ENCODE measurements around the gene HIPK2.

Gene HIPK2

DNA sequence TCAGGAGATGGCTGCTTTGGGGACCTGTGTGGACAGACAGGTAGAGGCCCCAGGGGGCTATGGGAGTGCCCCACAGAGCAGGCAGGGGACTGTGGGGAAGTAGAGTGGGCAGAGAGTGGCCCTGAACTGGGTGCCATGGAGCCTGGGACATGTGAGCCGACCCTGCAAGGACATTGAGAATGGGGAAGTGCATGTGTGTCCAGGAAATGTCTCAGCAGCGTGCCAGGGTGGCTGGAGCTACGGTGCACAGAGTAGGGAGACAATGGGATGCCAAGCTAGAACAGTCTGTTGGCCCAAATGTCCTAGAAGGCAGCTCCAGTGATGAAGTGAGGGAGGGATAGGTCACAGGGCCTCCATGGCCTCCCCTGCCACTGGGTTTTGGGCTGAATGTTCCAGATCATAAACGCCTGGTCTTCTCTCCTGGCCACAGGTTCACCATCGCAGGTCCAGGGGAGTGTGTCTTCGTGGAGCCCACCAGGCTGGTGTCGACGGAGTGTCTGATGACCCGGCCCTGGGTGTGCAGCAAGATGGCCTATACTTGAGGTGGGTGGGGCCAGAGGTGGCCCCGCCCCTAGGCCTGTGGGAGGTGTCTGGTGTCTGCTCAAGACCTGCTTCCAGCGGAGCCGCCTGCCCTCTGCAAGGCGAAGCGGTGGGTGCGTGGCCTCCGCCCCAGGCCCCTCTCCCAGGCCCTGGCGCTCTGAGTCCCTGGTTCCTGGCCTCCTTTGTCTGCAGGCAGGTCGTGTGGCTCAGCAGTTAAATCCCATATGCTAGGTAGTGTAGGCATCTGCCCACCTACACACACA, 233.8 kb downstream of the HIPK2 start:
- no peak for DNase-seq (ENCODE audit: low read depth in 2 of 2, low spot score in 1 of 2)

DNA sequence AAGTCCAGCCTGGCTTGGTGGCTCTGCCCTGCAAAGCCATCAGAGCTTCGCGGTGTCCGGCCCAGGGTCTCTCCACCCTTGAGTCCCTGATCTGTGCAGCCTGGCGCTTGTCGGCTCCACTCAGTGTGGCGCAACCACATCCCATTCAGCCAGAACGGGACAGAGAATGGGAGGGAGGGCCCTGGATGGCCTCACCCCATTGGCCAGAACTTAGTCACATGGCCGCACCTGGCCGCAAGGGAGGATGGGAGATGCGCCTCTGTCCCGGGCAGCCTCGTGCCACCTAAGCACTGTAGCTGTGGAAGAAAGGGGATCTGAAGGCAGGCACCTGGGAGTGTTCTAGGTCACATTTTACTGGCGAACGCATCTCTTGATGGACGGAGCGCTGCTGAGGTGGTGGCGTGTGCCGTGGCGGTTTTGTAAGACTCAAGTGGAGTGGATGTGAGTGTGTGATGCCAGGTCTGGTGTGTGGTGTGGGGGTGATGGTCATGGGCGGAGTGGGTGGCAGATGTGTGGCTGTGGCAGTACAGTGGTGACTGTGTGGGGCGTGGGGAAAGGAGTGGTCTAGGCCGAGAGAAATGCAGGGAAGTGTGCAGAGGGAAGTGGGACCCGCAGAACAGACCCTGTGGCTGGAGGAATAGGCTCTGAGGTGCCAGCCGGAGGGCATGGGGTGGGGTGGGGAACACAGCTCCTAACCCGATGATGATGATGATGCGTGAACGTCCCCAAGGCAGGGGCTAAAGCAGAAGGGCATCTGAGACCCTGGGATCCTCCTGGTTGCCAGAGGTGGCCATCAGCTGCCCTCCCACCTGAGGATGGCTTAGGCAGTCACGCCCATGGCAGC, 235.3 kb downstream of the HIPK2 start:
- DNase-seq (ENCODE audit: low read depth in 2 of 2, low spot score in 1 of 2): no peak

DNA sequence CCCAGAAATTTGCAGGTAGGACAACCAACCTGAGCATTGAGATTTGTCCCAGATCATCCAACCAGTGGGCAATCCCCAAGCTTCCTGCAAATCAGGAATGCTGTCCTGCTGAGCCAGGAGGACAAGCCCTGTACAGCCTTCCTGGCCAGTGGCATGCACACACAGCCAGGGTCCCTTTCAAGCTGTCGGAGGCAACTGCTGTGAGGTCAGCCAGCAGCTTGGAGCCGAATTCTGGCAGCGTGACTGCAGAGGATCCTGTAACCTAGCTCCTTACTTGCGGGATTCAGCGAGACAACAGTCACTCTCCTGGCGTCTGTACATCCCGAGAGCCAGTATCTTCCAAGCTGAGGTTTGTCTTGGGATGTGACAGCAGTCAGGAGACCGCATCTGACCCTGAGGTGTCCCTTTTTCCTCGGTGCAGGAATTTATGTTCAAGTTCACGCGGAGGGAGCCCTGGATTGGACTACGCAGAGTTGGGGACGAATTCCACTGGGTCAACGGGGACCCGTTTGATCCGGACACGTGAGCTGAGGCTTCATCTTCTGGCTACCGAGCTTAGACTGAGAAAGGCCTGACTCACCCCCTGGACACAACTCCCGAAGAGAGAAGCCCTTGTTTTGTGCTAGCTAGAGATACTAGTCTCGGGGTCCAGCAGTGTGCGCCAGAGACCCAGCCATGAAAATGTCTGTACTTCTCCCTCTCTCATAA, 236.0 kb downstream of the HIPK2 start:
- DNase-seq (ENCODE audit: low read depth in 2 of 2, low spot score in 1 of 2): no peak

DNA sequence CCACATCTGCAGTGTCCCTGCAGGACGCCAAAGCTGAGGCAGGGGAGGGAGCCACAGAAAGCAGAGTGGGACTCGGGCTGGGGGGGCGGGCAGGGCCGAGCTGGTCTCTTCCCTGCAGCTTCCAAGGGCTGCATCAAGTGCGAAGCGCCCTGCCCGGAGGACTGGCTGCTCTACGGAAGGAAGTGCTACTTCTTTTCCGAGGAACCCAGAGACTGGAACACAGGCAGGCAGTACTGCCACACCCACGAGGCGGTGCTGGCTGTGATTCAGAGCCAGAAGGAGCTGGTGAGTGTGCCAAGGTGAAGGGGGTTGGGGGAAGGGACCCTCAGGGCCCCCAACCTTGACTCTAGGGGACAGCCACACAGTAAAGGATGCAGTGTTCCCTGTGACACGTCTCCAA, 237.6 kb downstream of the HIPK2 start:
- no peak for DNase-seq (ENCODE audit: low read depth in 2 of 2, low spot score in 1 of 2)

DNA sequence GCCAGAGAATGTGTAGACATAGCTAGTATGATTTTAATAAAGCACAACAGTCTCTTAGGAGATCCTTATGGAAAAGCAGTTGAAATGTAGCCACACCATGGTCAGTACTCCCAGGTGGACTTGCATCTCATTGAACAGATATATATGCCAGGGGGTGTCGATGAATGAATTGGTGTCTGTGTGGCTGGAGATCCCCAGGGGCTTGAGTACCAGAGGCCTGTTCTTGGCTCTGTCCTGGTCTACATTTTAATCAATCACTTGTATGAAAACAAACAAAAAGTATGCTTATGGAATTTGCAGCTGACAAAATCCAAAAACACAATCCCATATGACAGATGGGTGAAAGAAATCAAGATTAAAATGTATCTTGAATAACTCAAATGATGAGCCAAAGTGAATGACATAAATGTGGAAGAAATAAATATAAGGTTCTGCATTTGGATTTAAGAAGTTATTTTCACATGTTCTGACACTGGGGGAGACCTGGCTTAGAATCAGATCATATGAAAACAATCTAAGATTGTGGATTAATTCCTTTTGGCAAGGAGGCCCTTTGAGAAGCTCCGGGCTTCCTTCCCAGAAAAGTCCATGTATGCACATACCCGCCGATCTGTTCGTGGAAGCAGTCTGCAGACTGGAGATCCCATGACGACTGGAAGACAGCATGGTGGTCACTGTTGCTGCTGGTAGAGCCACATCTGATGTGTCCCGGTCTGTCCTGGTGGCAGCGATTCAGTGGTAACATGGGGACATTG, 238.7 kb downstream of the HIPK2 start:
- no peak for DNase-seq (ENCODE audit: low read depth in 2 of 2, low spot score in 1 of 2)

DNA sequence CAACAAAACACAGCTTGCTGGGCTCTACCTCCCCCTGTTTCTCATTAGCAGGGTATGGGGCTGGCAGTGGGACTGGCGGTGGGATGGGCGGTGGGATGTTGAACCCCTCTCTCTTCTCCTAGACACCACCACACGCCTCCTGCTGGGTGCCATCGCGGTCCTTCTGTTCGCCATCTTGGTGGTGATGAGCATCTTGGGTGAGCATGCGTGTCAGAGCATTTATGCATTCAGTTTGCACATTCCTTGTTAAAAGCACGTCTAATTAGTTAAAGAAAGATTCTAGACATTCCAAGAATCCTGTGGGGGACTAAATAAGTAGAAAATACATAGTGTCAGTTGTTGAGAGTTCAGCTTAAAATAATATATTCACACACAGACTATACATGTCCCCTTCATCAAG, 241.6 kb downstream of the HIPK2 start:
- no peak for DNase-seq (ENCODE audit: low read depth in 2 of 2, low spot score in 1 of 2)

DNA sequence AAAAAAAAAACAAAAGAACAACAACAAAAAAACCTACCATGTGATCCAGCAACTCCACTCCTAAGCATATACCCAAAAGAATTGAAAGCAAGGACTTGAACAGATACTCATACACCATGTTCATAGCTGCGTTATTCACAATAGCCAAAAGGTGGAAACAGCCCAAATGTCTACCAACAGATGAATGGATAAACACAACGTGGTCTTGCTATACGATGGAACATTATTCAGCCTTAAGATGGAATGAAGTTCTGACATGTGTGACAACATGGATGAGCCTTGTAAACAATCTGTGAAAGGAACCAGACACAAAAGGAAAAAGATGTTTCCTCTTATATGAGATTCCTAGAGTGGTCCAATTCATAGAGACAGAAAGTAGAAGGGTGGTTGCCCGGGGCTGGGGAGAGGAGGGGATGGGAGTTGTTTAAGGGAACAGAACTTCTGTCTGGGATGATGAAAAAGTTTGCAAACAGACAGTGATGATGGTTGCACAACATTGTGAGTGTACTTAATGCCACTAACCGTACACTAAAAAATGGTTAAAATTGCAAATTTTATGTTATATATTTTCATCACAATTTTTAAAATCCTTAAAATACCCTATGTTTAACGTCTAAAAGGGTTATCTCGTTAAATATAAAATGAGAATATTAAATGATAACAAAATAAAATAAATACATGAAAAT, 242.7 kb downstream of the HIPK2 start:
- DNase-seq (ENCODE audit: low read depth in 2 of 2, low spot score in 1 of 2): no peak

DNA sequence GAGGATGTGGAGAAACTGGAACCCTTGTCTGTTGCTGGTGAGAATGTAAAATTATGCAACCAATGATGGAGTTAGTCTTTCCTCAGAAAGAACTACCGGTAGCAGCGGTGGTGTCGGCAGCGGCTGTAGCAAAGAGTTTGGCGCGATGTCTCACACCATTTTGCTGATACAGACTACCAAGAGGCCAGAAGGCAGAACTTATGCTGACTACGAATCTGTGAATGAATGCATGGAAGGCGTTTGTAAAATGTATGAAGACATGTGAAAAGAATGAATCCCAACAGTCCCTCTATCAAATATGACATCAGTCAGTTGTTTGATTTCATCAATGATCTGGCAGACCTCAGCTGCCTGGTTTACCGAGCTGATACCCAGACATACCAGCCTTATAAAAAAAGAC, 243.7 kb downstream of the HIPK2 start:
- no peak for DNase-seq (ENCODE audit: low read depth in 2 of 2, low spot score in 1 of 2)

DNA sequence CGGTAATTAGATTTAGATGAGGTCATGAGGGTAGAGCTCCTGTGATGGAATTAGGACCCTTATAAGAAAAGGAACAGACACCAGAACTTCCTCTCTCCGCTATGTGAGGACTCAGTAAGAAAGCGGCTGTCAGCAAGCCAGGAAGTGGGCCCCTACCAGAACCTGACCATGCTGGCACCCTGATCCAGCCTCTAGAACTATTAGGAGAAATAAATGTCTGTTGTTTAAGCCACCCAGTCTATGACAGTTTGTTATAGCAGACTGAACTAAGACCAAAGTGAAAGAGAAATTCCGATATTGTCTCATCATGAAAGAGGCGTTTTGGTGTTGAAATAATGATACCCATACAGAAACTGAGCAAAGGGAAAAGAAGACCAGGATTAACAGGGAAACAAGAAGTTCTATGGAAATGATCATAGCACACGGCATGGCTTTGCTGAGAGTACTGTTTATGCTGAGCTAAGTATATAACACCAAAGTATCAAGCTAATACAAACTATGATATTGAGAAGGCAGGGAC, 245.1 kb downstream of the HIPK2 start:
- no peak for DNase-seq (ENCODE audit: low read depth in 2 of 2, low spot score in 1 of 2)

DNA sequence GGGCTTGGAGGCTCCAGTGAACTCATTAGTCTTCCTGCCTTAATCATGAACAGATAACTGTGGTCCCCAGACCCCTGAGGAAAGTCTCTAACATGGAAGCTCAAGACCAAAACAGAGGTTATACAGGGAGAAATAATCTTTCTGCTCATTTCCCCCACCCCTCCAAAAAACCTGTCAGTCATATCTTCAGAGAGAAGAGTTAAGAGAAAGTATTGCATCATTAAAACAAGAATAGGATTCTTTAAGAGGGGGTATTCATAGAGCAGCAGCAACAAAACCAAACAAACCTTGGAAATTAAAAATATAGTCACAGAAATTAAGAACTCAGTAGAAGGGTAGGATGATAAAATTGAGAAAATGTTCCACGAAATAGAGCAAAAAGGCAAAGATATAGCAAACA, 246.7 kb downstream of the HIPK2 start:
- no peak for DNase-seq (ENCODE audit: low read depth in 2 of 2, low spot score in 1 of 2)

DNA sequence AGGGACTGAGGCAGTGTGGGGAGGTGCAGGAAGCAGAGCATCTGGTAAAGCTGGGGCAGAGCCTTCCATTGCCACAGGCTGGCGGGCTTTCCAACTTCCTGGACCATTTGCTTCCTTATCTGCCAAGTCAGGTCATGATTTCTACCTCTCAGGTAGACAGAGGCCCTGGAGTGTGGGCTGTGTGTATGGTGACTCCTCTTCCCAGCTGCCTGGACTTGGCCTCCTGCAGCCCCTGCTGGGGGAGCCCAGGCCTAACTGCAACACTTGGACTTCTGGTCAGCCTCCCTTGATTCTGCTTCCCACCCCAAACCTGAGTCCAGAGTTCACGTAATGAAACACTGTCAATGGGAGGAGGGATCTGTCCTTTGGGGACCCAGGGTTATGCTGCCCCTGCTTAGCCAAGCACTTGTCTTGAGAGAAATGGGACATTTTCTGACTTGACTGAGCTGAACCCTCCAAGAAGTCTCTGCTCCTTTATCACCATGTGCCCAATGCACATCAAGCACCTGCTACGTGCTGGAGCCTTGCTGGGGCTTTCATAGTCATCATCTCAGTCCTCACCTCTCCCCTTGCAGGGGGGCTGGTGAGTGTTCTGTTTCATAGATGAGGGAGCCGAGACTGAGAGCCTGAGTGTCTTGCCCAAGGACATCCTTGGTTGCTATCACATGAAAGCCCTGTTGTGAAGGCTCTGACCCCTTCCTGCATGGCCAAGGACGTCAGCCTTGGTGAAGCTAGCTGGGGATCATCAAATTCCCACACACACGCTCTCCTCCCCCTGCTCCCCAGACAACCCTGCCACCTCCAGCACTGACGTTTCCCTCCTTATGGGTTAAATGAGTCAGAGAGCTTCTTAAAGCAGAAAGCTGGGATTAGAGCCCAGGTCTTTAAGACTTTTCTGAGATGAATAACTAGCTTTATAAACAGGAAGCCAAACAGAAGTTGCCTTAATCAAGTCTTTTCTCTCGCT, 250.9 kb downstream of the HIPK2 start:
- no peak for DNase-seq (ENCODE audit: low read depth in 2 of 2, low spot score in 1 of 2)

DNA sequence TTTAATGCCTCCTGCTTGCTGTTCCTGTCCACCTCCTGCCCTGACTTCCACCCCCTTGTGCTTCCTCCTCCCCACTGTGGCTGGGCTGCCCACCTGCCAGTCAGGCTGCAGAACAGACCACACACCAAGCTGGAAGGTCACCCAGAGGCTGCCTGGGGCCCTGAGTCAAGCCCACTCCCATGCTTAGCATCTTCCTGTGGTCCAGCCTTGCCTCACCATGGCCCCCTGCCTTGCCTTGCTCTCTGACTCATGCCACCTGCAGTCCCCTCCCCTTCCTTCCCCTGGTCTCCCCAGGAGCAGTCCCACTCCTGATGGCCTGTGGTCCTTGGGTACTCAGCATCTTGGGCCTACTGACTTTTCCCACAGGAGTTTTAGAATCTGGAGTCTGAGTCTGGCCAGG, 252.0 kb downstream of the HIPK2 start:
- DNase-seq (ENCODE audit: low read depth in 2 of 2, low spot score in 1 of 2): no peak

DNA sequence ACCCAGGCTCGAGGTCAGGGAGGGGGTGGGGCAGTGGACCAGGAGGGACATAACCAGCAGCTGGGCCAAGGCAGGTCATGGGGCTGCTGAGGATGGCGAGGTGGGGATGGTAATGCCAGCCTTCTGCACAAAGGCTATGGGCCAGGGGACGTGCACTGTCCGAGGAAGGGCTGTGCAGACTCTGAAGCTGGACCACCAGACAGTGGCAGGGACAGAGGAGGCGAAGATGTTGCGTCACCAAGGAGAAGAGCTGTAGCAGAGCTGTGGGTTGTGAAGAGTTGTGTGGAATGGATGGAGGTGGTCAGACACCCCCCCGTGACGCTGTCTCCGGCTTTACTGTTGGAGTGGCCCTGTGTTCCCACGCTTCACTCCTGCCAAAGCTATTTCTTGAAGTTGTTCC, 252.6 kb downstream of the HIPK2 start:
- no peak for DNase-seq (ENCODE audit: low read depth in 2 of 2, low spot score in 1 of 2)

DNA sequence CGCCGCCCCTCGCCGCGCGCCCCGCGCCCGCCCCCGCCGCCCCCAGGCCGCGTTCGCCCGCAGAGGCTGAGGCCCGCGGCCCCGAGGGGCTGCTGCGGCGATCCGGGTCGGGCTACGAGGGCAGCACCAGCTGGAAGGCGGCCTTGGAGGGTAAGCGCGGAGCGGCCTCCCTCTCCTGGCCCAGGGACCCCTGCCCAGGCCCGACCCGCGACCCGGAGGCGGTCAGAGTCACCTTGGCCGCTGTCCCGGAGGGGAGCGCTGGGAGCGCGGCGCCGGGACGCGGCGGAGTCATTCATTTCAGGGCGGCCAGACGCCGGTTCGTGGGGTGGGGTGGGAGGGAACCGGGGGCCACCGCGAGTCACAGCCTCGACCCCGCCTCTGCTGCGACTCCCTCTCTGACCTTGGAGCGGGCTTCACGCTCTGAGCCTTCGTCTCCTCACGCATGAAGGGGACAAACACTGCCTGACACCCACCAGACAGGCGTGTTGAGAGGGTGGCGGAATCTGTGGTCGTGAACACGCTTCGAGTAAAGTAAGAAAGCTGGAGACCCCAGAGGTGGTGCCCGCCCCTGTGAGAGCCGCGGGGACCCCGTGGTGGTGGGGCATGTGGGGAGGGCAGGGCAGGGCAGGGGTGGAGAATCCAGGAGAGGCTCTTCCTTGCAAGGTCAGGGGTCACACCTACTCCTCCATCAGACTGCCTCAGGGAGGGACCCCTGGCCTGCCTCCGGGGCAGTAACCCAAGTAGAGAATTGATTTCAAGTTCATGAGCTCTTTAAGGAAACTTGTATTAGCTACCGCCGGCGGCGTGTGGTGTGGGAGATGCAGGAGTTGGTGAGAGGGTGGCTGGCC, 253.6 kb downstream of the HIPK2 start:
- no peak for DNase-seq (ENCODE audit: low read depth in 2 of 2, low spot score in 1 of 2)

DNA sequence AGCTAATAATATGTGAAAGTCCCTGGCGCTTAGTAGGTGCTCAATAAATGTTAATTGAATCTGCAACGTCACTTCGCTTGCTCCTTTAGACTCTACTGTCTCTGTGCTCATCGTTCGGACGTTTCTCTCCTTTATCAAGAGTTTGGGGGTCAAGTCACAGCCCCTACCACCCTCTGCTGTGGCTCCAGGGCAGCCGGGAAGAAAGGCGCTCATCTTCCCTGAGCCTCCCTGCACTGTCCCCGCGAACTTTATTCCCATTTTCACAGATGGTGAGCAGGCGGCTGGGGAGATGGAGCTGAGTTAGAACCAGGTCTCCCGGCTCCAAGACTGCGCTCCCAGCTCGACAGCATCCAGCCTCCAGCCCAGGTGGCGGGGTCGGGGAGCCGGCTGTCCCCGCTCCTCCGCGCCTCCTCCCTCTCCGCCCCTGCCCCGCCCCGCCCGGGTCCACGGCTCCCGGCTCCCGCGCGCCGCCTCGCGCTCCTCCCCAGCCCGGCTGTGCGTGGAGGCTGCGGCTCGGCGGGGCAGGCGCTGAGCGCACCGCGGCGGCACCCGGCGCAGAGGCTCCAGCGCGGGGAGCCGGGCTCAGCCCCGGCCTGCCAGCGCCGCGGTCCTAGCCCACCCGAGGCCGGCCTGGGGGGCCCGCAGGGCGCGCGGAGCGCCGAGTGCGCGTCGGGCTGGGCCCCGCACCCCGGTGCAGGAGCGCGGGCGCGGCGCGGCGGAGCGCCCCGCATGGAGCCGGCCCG, 254.4 kb downstream of the HIPK2 start, which contains the start of gene CLEC2L:
CLEC2L (plus strand) TSS at position 487 of the 743 bp plus-strand sequence; CDS start at position 730, 243 bp downstream.
- no peak for DNase-seq (ENCODE audit: low read depth in 2 of 2, low spot score in 1 of 2)

DNA sequence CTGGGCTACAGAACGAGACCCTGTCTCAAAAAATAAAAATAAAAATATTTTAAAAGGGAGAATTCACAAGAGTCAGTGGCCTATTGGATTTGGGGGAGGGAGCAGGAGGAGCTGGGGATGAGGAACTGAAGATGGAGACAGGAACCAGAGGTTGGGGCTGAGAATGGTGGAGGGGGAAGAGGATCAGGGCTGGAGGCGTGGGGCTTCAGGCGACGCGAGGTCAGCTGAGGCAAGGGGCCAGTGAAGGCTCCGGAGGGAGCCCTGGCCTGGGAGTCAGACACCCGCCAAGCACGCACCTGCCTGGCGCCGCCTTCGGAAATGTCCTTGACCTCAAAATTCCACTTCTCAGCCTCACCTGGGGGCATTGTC, 255.0 kb downstream of the HIPK2 start:
- DNase-seq (ENCODE audit: low read depth in 2 of 2, low spot score in 1 of 2): no peak

DNA sequence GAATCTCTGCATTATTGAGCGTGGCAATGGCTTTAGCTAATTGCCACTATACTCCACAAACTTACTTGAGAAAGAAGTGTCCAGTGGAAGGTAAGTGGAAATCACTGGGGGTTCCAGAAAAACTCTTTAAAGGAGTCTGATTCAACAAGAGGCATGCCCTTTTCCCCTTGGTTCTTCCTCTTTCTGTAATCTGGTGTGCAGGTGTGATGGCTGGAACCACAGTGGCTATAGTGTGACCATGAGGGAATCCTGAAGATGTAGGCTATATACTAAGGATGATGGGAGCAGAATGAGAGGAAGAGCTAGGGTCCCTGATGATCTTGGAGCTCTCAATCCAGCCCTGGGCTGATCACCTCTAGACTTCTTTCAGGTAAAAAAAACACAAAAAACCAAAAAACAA, 256.4 kb downstream of the HIPK2 start:
- DNase-seq (ENCODE audit: low read depth in 2 of 2, low spot score in 1 of 2): no peak

Data from stimulated activated CD8-positive, alpha-beta memory T cell treated with anti-CD3 and anti-CD28 coated beads, Interleukin-4, amount 100 ng/mL, for 1 hour (primary cell).